K562 (cell line): ENCODE results near the gene C2orf76.

Source experiments
- CHD1 ChIP-seq: fragments of 200-600 bp; sonication (generic); IDR thresholded peaks from one replicate; pipeline ENCODE4 v1.6.1; 2012; ENCODE audit warnings: mild to moderate bottlenecking, moderate library complexity, low read length, inconsistent platforms
- HNRNPH1 ChIP-seq: fragments of 200-400 bp; formaldehyde crosslinking; optimal IDR thresholded peaks from 2 replicates; pipeline ENCODE3; 2017; ENCODE audit warnings: low read depth, mild to moderate bottlenecking, low read length, moderate library complexity
- HNRNPK ChIP-seq: fragments of 200-400 bp; formaldehyde crosslinking; IDR thresholded peaks from one replicate; pipeline ENCODE4 v1.6.1; 2018; ENCODE audit warnings: mild to moderate bottlenecking, low read depth, low read length; ENCODE audit not compliant: poor library complexity, severe bottlenecking
- HNRNPUL1 ChIP-seq: fragments of 200-400 bp; formaldehyde crosslinking; IDR thresholded peaks from 2 replicates; pipeline ENCODE4 v1.6.1; 2017; ENCODE audit warnings: low read length
- MECOM ChIP-seq: fragments of 250-450 bp; sonication (Bioruptor Pico); IDR thresholded peaks from 2 replicates; pipeline ENCODE4 v1.8.0; 2022; ENCODE audit warnings: inconsistent platforms
- TAF7 ChIP-seq: fragments of 450-650 bp; IDR thresholded peaks from 2 replicates; pipeline ENCODE4 v1.6.1; 2016; ENCODE audit warnings: missing genetic modification characterization, missing compliant biosample characterization
- YY1 ChIP-seq, 3 experiments: IDR thresholded peaks; 2 replicates each; pipeline ENCODE4 v1.6.1; 2011; ENCODE audit warnings: low read length in 2 of 3, mild to moderate bottlenecking in 2 of 3, moderate library complexity in 2 of 3, borderline replicate concordance in 1 of 3, control low read depth in 1 of 3, low read depth in 1 of 3; ENCODE audit not compliant: insufficient read depth in 3 of 3, insufficient replicate concordance in 2 of 3, control insufficient read depth in 1 of 3, insufficient read length in 1 of 3; ENCODE audit errors: extremely low read depth in 1 of 3
- TF ChIP-seq, protein P1 (sequence below): sonication (generic); IDR thresholded peaks from 2 replicates; pipeline ENCODE4 v1.6.1; 2016
- TF ChIP-seq, protein P2 (sequence below): sonication (generic); formaldehyde crosslinking; IDR thresholded peaks from 2 replicates; pipeline ENCODE4 v1.8.1; 2023; ENCODE audit warnings: mild to moderate bottlenecking, missing genetic modification reagents, moderate library complexity
- TF ChIP-seq, protein P3 (sequence below): fragments of 450-650 bp; formaldehyde crosslinking; IDR thresholded peaks from 2 replicates; pipeline ENCODE4 v1.4.0; 2020; ENCODE audit warnings: mild to moderate bottlenecking, moderate library complexity
- TF ChIP-seq, protein P4 (sequence below), 3 experiments: IDR thresholded peaks in 2 of 3; conservative IDR thresholded peaks in 1 of 3; 2 replicates each; pipeline ENCODE4 v1.5.1; 2011 to 2012; ENCODE audit warnings: low read length in 3 of 3, mild to moderate bottlenecking in 3 of 3, control low read depth in 2 of 3, improper control_type of control experiment in 1 of 3, inconsistent platforms in 1 of 3, low read depth in 1 of 3, mixed read lengths in 1 of 3, moderate library complexity in 1 of 3; ENCODE audit not compliant: insufficient read depth in 2 of 3

DNA sequence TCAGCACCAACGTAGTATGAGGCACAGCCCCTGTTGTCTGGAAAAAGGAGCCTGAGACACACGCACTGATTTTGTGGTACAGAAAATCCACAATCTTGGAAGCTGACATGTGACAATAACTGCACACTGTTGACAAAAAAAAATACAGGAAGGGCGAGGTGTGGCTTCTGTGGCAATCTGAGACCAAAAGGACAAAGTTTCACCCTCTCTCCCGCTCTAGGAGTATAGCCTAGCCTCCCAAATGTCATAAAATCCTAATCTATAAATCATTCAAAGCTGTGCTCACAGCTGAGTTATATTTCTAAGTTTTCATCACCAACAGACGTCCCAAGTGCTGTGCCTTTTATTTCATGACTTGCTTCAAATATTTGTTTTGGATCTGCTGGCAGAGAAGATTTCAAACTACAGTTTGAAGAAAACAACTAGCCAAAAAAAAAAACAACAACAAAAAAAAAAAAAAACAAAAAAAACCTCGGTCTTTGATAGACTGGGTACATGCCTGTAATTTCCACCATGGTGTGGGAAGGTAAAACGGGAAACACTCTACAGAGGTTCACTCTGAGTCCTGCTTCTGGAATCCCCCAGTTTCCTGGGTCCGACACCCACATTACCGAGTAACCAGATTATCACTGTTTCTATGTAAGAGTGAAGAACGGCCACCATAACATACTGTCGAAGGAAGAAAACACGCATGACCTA is 61.0 kb downstream of the C2orf76 start:
- no peak for TF ChIP-seq YY1 (IDR thresholded peaks at IDR 0.05; ENCODE audit: borderline replicate concordance in 1 of 3, control insufficient read depth in 1 of 3, extremely low read depth in 1 of 3, insufficient read depth in 3 of 3, insufficient read length in 1 of 3, insufficient replicate concordance in 2 of 3, low read depth in 1 of 3, low read length in 2 of 3)
- TF ChIP-seq HNRNPK = no peak
- TF ChIP-seq, protein P1, sequence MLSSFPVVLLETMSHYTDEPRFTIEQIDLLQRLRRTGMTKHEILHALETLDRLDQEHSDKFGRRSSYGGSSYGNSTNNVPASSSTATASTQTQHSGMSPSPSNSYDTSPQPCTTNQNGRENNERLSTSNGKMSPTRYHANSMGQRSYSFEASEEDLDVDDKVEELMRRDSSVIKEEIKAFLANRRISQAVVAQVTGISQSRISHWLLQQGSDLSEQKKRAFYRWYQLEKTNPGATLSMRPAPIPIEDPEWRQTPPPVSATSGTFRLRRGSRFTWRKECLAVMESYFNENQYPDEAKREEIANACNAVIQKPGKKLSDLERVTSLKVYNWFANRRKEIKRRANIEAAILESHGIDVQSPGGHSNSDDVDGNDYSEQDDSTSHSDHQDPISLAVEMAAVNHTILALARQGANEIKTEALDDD = no peak
- TF ChIP-seq MECOM = no peak
- TF ChIP-seq, protein P2, sequence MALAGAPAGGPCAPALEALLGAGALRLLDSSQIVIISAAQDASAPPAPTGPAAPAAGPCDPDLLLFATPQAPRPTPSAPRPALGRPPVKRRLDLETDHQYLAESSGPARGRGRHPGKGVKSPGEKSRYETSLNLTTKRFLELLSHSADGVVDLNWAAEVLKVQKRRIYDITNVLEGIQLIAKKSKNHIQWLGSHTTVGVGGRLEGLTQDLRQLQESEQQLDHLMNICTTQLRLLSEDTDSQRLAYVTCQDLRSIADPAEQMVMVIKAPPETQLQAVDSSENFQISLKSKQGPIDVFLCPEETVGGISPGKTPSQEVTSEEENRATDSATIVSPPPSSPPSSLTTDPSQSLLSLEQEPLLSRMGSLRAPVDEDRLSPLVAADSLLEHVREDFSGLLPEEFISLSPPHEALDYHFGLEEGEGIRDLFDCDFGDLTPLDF (CRISPR knock-in tag) = no peak
- no peak for TF ChIP-seq CHD1
- TF ChIP-seq, protein P3, sequence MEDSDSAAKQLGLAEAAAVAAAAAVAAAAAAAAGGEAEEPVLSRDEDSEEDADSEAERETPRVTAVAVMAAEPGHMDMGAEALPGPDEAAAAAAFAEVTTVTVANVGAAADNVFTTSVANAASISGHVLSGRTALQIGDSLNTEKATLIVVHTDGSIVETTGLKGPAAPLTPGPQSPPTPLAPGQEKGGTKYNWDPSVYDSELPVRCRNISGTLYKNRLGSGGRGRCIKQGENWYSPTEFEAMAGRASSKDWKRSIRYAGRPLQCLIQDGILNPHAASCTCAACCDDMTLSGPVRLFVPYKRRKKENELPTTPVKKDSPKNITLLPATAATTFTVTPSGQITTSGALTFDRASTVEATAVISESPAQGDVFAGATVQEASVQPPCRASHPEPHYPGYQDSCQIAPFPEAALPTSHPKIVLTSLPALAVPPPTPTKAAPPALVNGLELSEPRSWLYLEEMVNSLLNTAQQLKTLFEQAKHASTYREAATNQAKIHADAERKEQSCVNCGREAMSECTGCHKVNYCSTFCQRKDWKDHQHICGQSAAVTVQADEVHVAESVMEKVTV (CRISPR knock-in tag) = no peak
- TF ChIP-seq, protein P4, sequence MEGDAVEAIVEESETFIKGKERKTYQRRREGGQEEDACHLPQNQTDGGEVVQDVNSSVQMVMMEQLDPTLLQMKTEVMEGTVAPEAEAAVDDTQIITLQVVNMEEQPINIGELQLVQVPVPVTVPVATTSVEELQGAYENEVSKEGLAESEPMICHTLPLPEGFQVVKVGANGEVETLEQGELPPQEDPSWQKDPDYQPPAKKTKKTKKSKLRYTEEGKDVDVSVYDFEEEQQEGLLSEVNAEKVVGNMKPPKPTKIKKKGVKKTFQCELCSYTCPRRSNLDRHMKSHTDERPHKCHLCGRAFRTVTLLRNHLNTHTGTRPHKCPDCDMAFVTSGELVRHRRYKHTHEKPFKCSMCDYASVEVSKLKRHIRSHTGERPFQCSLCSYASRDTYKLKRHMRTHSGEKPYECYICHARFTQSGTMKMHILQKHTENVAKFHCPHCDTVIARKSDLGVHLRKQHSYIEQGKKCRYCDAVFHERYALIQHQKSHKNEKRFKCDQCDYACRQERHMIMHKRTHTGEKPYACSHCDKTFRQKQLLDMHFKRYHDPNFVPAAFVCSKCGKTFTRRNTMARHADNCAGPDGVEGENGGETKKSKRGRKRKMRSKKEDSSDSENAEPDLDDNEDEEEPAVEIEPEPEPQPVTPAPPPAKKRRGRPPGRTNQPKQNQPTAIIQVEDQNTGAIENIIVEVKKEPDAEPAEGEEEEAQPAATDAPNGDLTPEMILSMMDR (IDR thresholded peaks at IDR 0.05 in 2 of 3, conservative IDR thresholded peaks at IDR 0.05 in 1 of 3; ENCODE audit: insufficient read depth in 2 of 3, low read depth in 1 of 3, low read length in 3 of 3) = no peak
- TF ChIP-seq HNRNPUL1 = no peak
- no peak for TF ChIP-seq TAF7
- no peak for TF ChIP-seq HNRNPH1
